Activated naive CD8-positive, alpha-beta T cell treated with anti-CD3 and anti-CD28 coated beads, Interleukin-2, amount 50 U/mL, for 24 hours (primary cell): ENCODE data around the gene SHMT1.
"Not testable (repeated sequence)": the region's sequence is repeated elsewhere in the genome, so short reads cannot be mapped to it uniquely, and the experiment has no call there.

Experiments used
- ATAC-seq: fragments of 150-1000 bp; cut with Tn5 transposase; one replicate; pipeline ENCODE4 v1.10.0; 2021
- DNase-seq: peaks from one replicate; pipeline ENCODE4 v3.0.0; 2021
- H3K27ac Mint-ChIP-seq: one replicate; pipeline ENCODE4 v1.8.0; 2021; ENCODE audit warnings: mild to moderate bottlenecking, mixed read lengths
- H3K27me3 Mint-ChIP-seq: one replicate; pipeline ENCODE4 v1.8.0; 2021; ENCODE audit warnings: mixed read lengths
- H3K36me3 Mint-ChIP-seq: one replicate; pipeline ENCODE4 v1.8.0; 2021; ENCODE audit warnings: low read depth, mixed read lengths
- H3K4me1 Mint-ChIP-seq: one replicate; pipeline ENCODE4 v1.8.0; 2021; ENCODE audit warnings: mixed read lengths
- H3K4me3 Mint-ChIP-seq: one replicate; pipeline ENCODE4 v1.8.0; 2021; ENCODE audit warnings: mild to moderate bottlenecking, moderate library complexity, mixed read lengths
- H3K9me3 Mint-ChIP-seq: one replicate; pipeline ENCODE4 v1.8.0; 2021; ENCODE audit warnings: mixed read lengths

The SHMT1 gene

DNA sequence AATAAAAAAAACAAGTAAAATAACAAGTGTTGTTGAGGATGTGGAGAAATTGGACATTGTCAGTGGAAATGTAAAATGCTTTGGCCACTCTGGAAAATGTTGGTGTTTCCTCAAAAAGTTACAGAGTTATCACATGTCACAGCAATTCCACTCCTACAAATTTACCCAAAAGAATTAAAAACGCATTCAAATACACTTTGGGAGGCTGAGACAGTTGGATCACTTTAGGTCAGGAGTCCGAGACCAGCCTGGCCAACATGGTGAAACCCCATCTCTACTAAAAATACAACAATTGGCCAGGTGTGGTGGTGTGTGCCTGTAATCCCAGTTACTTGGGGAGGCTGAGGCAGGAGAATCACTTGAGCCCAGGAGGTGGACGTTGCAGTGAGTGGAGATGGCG, 54.1 kb downstream of the SHMT1 start:
- Mint-ChIP-seq H3K27me3 (no peaks in the 10 kb centered on the region), H3K27ac (no peak overlapping the region)

GRCh38 chr17:18303206-18303605, 60.1 kb downstream of the SHMT1 start:
- not testable (repeated sequence) for H3K27me3 Mint-ChIP-seq, ATAC-seq, H3K4me3 Mint-ChIP-seq, H3K9me3 Mint-ChIP-seq, DNase-seq, H3K27ac Mint-ChIP-seq, H3K4me1 Mint-ChIP-seq
- H3K36me3 Mint-ChIP-seq = peaks cover 54% of the 10 kb centered on the region

More for the DNA sequence above, 54.1 kb downstream of the SHMT1 start:
- Mint-ChIP-seq H3K4me1 (peaks cover 31% of the 10 kb centered on the region), H3K4me3 (no peak overlapping the region), H3K36me3 (peaks cover 61% of the 10 kb centered on the region), H3K9me3 (no peaks in the 10 kb centered on the region)
- ATAC-seq = no peak
- no peak for DNase-seq

GRCh38 chr17:18300725-18301480, 62.4 kb downstream of the SHMT1 start:
- Mint-ChIP-seq H3K27me3 (no peaks in the 10 kb centered on the region), H3K27ac (no peak overlapping the region), H3K36me3 (peaks cover 50% of the 10 kb centered on the region)

DNA sequence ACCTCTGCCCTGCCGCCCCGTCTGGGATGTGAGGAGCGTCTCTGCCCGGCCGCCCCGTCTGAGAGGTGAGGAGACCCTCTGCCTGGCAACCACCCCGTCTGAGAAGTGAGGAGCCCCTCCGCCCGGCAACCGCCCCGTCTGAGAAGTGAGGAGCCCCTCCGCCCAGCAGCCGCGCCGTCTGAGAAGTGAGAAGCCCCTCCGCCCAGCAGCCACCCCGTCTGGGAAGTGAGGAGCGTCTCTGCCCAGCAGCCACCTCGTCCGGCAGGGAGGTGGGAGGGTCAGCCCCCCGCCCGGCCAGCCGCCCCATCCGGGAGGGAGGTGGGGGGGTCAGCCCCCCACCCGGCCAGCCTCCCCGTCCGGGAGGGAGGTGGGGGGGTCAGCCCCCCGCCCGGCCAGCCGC, 65.3 kb downstream of the SHMT1 start:
- not testable (repeated sequence) for DNase-seq, H3K9me3 Mint-ChIP-seq, H3K4me3 Mint-ChIP-seq, H3K4me1 Mint-ChIP-seq, ATAC-seq, H3K27ac Mint-ChIP-seq, H3K27me3 Mint-ChIP-seq
- H3K36me3 Mint-ChIP-seq = peaks cover 47% of the 10 kb centered on the region

More at GRCh38 chr17:18300725-18301480, 62.4 kb downstream of the SHMT1 start:
- no peaks in the 10 kb centered on the region for H3K4me1 Mint-ChIP-seq
- no peak for DNase-seq
- H3K9me3 Mint-ChIP-seq = no peaks in the 10 kb centered on the region
- no peak for ATAC-seq
- no peak overlapping the region for H3K4me3 Mint-ChIP-seq

- Mint-ChIP-seq H3K4me1 (no peaks in the 10 kb centered on the region), H3K9me3 (no peaks in the 10 kb centered on the region), H3K36me3 (peaks cover 54% of the 10 kb centered on the region), H3K27me3 (no peaks in the 10 kb centered on the region), H3K4me3 (no peak overlapping the region), H3K27ac (no peak overlapping the region)
- ATAC-seq (no peak), DNase-seq (no peak)
Observed at GRCh38 chr17:18291718-18292540, 71.4 kb downstream of the SHMT1 start.

DNA sequence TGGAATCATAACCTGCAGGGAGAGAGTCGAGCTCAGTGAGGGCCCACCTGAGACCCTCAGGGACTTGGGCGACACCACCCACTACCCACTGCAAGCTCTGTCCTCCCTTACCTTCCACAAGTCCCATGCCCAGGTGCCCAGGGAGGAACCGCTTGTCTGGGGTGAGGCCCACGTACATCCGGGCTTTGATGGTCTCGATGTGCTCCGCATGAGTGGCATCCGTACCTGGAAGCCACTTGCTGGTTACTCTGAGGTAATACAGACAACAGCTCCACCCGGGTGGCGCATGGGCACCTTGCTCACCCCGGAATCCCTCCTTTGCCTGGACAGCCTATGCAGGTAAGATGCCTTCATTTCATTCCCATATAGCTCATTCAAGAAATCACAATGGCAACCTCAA, 78.1 kb downstream of the SHMT1 start:
- H3K36me3 Mint-ChIP-seq = peaks cover 55% of the 10 kb centered on the region
- no peaks in the 10 kb centered on the region for H3K9me3 Mint-ChIP-seq
- H3K27ac Mint-ChIP-seq = no peak overlapping the region

DNA sequence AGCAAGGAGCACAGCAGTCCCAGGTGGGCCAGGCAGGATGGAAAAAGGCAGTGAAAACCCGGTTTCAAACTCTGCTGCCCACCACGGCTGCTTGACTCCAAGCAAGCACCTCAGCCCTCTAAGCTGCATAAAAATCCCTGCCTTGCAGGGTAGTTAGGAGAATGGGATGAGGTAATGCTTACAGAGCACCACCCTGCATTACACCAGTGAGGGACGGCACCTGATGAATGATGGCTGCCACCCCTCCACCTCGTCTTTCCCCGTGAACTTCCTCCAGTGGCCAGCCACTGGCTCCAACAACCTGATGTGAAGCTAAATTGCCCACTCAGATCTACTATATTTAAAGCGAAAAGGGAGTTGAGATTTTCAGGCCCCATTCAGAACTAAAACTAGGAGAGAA, 81.6 kb downstream of the SHMT1 start:
- Mint-ChIP-seq H3K36me3 (peaks cover 44% of the 10 kb centered on the region), H3K27ac (no peak overlapping the region)

More for the DNA sequence above, 78.1 kb downstream of the SHMT1 start:
- DNase-seq = no peak
- Mint-ChIP-seq H3K27me3 (no peaks in the 10 kb centered on the region), H3K4me1 (no peaks in the 10 kb centered on the region), H3K4me3 (no peak overlapping the region)
- no peak for ATAC-seq

DNA sequence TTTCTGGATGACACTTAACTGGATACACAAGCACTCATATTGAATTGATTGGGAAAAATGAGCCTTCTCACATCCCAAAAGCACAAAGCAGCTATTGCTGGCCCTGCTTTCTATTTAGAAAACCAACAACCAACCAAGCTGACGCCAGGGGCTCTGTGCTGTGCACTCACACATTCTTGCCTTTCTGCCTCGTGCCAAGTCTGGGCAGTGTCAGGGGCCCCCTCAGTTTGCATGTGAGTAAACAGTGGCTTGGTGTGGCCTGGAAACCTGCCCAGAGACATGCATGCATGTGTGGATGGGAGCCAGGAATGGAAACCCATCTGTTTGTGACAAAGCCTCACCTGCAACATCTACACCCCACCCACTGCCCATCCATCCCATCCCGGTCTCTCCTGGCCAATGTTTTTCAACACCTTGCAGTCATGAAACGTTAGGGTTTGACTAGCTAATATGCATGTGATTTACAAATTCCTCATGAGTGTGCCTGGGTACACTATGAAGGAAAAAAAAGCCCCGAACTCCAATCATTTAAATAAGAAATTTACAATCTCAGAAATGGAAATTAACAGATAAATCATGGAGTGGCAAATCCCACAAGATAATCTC, 82.5 kb downstream of the SHMT1 start:
- DNase-seq (no peak), ATAC-seq (no peak)
- H3K4me3 Mint-ChIP-seq = no peak overlapping the region
- H3K36me3 Mint-ChIP-seq = peaks cover 42% of the 10 kb centered on the region
- no peaks in the 10 kb centered on the region for H3K9me3 Mint-ChIP-seq
- H3K4me1 Mint-ChIP-seq = no peaks in the 10 kb centered on the region
- H3K27me3 Mint-ChIP-seq = no peaks in the 10 kb centered on the region
- H3K27ac Mint-ChIP-seq = no peak overlapping the region

More for the DNA sequence above, 81.6 kb downstream of the SHMT1 start:
- H3K4me3 Mint-ChIP-seq = no peak overlapping the region
- H3K27me3 Mint-ChIP-seq = no peaks in the 10 kb centered on the region
- no peak for DNase-seq
- no peaks in the 10 kb centered on the region for H3K9me3 Mint-ChIP-seq
- H3K4me1 Mint-ChIP-seq = no peaks in the 10 kb centered on the region
- ATAC-seq = no peak

- Mint-ChIP-seq H3K27me3 (no peaks in the 10 kb centered on the region), H3K4me3 (no peak overlapping the region), H3K9me3 (no peaks in the 10 kb centered on the region), H3K4me1 (no peaks in the 10 kb centered on the region), H3K27ac (no peak overlapping the region), H3K36me3 (peaks cover 37% of the 10 kb centered on the region)
- DNase-seq (no peak), ATAC-seq (no peak)
Observed at GRCh38 chr17:18280249-18280648, 83.1 kb downstream of the SHMT1 start.

GRCh38 chr17:18278867-18279266, 84.5 kb downstream of the SHMT1 start:
- no peak overlapping the region for H3K4me3 Mint-ChIP-seq
- H3K27me3 Mint-ChIP-seq = no peaks in the 10 kb centered on the region
- no peaks in the 10 kb centered on the region for H3K9me3 Mint-ChIP-seq
- no peaks in the 10 kb centered on the region for H3K4me1 Mint-ChIP-seq
- H3K27ac Mint-ChIP-seq = no peak overlapping the region
- DNase-seq (no peak), ATAC-seq (no peak)
- H3K36me3 Mint-ChIP-seq = peaks cover 31% of the 10 kb centered on the region
